GM12801 (cell line): Measurements from ENCODE around the gene ALKBH5.

ENCODE experiments used
- CTCF ChIP-seq: IDR thresholded peaks from one replicate; pipeline ENCODE4 v1.5.1; 2011; ENCODE audit warnings: control low read depth; ENCODE audit not compliant: insufficient read length; ENCODE audit errors: extremely low read depth

ALKBH5 gene

DNA sequence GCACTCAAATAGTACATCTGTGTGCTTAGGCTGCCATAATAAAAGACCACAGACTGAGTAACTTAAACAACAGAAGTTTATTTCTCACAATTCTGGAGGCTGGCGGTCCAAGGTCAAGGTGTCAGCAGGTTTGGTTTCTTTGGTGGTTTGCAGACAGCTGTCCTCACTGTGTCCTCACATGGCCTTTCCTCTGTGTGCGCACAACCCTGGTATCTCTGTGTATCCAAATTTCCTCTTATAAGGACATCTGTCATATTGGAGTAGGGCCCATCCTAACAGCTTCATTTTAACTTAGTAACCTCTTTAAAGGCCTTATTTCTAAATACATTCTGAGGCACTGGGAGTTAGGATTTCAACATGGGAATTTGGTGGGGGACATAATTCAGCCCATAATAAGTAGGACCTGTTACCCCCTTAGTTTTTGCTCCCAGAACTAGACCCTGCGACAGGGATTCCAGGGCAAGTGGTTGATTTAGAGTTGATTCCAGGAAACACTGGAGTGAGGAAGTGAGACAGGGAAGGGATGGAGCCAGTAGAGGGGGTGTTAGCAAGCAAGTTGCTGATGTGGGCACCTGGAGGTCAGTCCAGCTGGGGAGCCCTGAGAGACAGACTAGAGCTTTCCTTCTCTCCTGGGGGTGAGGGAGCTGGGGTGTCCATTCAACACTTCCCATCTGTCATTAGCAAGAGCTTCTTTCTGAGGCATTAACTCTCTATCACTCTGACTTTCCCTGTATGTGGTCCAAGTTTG is 10.9 kb upstream of the ALKBH5 start:
- TF ChIP-seq CTCF = no peak

GRCh38 chr17:18173740-18174139 is 9.9 kb upstream of the ALKBH5 start:
- TF ChIP-seq CTCF = no peak

GRCh38 chr17:18176176-18176575 is 7.5 kb upstream of the ALKBH5 start:
- TF ChIP-seq CTCF = no peak

DNA sequence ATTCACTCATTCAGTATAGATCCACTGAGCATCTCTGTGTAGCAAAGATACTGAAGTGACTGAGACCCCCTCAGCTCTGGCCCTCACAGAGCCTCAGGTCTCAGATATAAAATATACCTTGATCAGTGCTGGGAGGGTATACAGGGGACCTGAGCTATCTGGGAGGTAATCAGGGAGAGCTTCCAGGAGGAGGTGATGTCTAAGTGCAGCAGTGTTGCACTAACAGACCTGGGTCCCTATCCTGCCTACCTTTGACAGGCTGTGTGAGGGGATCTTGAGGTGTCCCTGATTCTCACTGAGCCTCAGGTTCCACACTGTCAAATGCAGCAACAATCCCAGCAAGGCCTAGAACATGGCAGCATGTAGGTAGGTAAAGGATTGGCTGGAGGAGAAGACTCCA is 6.5 kb upstream of the ALKBH5 start:
- no peak for TF ChIP-seq CTCF

GRCh38 chr17:18177722-18178121 is 5.9 kb upstream of the ALKBH5 start:
- no peak for TF ChIP-seq CTCF

DNA sequence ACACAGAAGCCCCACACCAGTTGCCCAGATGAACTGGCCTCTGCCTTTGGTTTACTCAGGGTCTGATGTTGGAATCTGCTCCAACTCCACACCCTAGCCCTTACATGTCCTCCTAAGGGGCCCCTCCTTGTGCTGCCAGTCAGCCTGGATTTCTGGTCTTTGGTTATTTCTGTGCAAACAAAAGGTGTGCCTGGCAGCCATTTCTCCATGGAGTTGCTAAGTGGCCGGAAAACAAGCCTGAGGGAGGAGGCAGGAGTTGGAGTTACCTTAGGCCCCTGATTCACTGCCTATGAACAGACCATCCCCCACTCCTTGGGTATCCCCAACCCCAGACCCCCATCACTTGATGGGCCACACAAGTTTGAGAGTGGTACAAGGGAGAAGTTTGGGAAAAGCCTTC is 4.4 kb upstream of the ALKBH5 start:
- no peak for TF ChIP-seq CTCF

- no peak for TF ChIP-seq CTCF
Measured at GRCh38 chr17:18179804-18180203, 3.8 kb upstream of the ALKBH5 start.
